K562 (cell line): ENCODE measurements around the gene CUEDC2. TPM values are rescaled to one million over a fixed set of nuclear protein-coding genes. Genes with fewer than 3 reads are reported as not detected.

ENCODE experiments used
- ARHGAP35 ChIP-seq: fragments of 450-650 bp; IDR thresholded peaks from 2 replicates; pipeline ENCODE4 v1.6.1; 2018; ENCODE audit not compliant: partially characterized antibody
- CBX8 ChIP-seq: fragments of 200-600 bp; sonication (generic); IDR thresholded peaks from 2 replicates; pipeline ENCODE4 v1.6.1; 2012; ENCODE audit warnings: borderline replicate concordance, mixed run types, low read depth, mild to moderate bottlenecking, moderate library complexity, mixed read lengths, low read length, control low read depth, inconsistent platforms; ENCODE audit not compliant: poor library complexity, severe bottlenecking; ENCODE audit errors: extremely low read depth
- GABPA ChIP-seq: fragments of 200-800 bp; sonication (Bioruptor generic); conservative IDR thresholded peaks from 2 replicates; pipeline ENCODE4 v1.6.1; 2016; ENCODE audit warnings: low read depth, missing genetic modification characterization, missing compliant biosample characterization
- GABPB1 ChIP-seq: sonication (generic); formaldehyde crosslinking; IDR thresholded peaks from 2 replicates; pipeline ENCODE4 v1.8.0; 2022; ENCODE audit warnings: mild to moderate bottlenecking, missing genetic modification reagents
- HDGF ChIP-seq: fragments of 450-650 bp; IDR thresholded peaks from 2 replicates; pipeline ENCODE4 v1.6.1; 2016
- NCOA4 ChIP-seq: fragments of 450-650 bp; IDR thresholded peaks from 2 replicates; pipeline ENCODE4 v1.6.1; 2018; ENCODE audit warnings: mild to moderate bottlenecking; ENCODE audit not compliant: partially characterized antibody
- SMC3 ChIP-seq: conservative IDR thresholded peaks from 2 replicates; pipeline ENCODE4 v1.6.1; 2011; ENCODE audit warnings: low read depth, low read length, improper control_type of control experiment; ENCODE audit not compliant: insufficient read depth
- TAF9B ChIP-seq: fragments of 450-650 bp; IDR thresholded peaks from 2 replicates; pipeline ENCODE4 v1.6.1; 2018; ENCODE audit warnings: mild to moderate bottlenecking; ENCODE audit not compliant: partially characterized antibody
- TBL1XR1 ChIP-seq, 2 experiments: IDR thresholded peaks; 2 replicates each; pipeline ENCODE4 v1.6.1; 2012; ENCODE audit warnings: improper control_type of control experiment in 2 of 2, low read length in 2 of 2, mild to moderate bottlenecking in 1 of 2
- U2AF1 ChIP-seq: fragments of 200-400 bp; formaldehyde crosslinking; optimal IDR thresholded peaks from 2 replicates; pipeline ENCODE3; 2017; ENCODE audit warnings: mild to moderate bottlenecking, low read depth, low read length, moderate library complexity
- USF2 ChIP-seq: sonication (generic); formaldehyde crosslinking; IDR thresholded peaks from 2 replicates; pipeline ENCODE4 v1.5.0; 2020; ENCODE audit warnings: missing genetic modification reagents
- ZBED1 ChIP-seq: IDR thresholded peaks from 2 replicates; pipeline ENCODE4 v1.6.1; 2014
- ZBTB17 ChIP-seq: fragments of 450-650 bp; formaldehyde crosslinking; IDR thresholded peaks from 2 replicates; pipeline ENCODE4 v1.4.0; 2020; ENCODE audit warnings: mild to moderate bottlenecking
- polyA plus RNA-seq, 8 experiments: library from polyadenylated mRNA; depleted of rRNA in 4 of 8; stranded (reverse) in 5 of 8; unstranded in 3 of 8; fragments of >200 nt; fragmentation: Nextera tagmentation in 2 of 8; fragmentation: Illumina TruSeq in 1 of 8; extraction: Ambion mirVana in 2 of 8; extraction: Trizol in 1 of 8; gene quantifications; 2 replicates each; pipeline versions ENCODE4 v1.2.1 to v1.2.3, GENCODE V29; 2011 to 2014; ENCODE audit warnings: inconsistent platforms in 1 of 8, missing spikeins in 1 of 8
- total RNA-seq, 7 experiments: library from RNA; depleted of rRNA in 6 of 7; stranded (reverse); fragments of >200 nt in 6 of 7; fragmentation: Illumina TruSeq in 2 of 7; extraction: Trizol in 2 of 7; gene quantifications; 2 replicates each; pipeline versions ENCODE4 v1.2.1 to v1.2.3, GENCODE V29; 2011 to 2021; ENCODE audit warnings: low replicate concordance in 1 of 7
- TF ChIP-seq, protein P1 (sequence below): fragments of 250-450 bp; sonication (Bioruptor Pico); IDR thresholded peaks from 2 replicates; pipeline ENCODE4 v1.5.0; 2022; ENCODE audit warnings: mild to moderate bottlenecking
- TF ChIP-seq, protein P2 (sequence below), 2 experiments: IDR thresholded peaks; 2 replicates each; pipeline ENCODE4 v1.6.1; 2011; ENCODE audit warnings: borderline replicate concordance in 1 of 2, control low read depth in 1 of 2, low read depth in 1 of 2, low read length in 1 of 2, mild to moderate bottlenecking in 1 of 2, mixed read lengths in 1 of 2, moderate library complexity in 1 of 2; ENCODE audit not compliant: insufficient read depth in 1 of 2, insufficient read length in 1 of 2, poor library complexity in 1 of 2, severe bottlenecking in 1 of 2; ENCODE audit errors: extremely low read depth in 1 of 2
- TF ChIP-seq, protein P3 (sequence below): sonication (generic); formaldehyde crosslinking; IDR thresholded peaks from 2 replicates; pipeline ENCODE4 v1.8.1; 2023; ENCODE audit warnings: mild to moderate bottlenecking, missing genetic modification reagents
- TF ChIP-seq, protein P4 (sequence below): fragments of 200-400 bp; formaldehyde crosslinking; IDR thresholded peaks from 2 replicates; pipeline ENCODE4 v1.6.1; 2017; ENCODE audit warnings: mild to moderate bottlenecking, low read depth, low read length, moderate library complexity

CUEDC2 gene
- total and polyA plus RNA-seq, 9 of the 15 experiments (the other 6 are each of a cell fraction or from before 2014, with no cell fraction given), result 8.5 to 48.9 (median 27.4) TPM

GRCh38 chr10:102419269-102420180 lies 12.8 kb downstream of the CUEDC2 start (continued):
- TF ChIP-seq SMC3, result no peak
- TF ChIP-seq ZBED1, result no peak
- no peak for TF ChIP-seq HDGF
- TF ChIP-seq GABPB1 (CRISPR knock-in tag), result 0 out of 2 replicates have a peak, but pooled peaks have one; percentile 10
- no peak for TF ChIP-seq CBX8
- TF ChIP-seq, protein P1, sequence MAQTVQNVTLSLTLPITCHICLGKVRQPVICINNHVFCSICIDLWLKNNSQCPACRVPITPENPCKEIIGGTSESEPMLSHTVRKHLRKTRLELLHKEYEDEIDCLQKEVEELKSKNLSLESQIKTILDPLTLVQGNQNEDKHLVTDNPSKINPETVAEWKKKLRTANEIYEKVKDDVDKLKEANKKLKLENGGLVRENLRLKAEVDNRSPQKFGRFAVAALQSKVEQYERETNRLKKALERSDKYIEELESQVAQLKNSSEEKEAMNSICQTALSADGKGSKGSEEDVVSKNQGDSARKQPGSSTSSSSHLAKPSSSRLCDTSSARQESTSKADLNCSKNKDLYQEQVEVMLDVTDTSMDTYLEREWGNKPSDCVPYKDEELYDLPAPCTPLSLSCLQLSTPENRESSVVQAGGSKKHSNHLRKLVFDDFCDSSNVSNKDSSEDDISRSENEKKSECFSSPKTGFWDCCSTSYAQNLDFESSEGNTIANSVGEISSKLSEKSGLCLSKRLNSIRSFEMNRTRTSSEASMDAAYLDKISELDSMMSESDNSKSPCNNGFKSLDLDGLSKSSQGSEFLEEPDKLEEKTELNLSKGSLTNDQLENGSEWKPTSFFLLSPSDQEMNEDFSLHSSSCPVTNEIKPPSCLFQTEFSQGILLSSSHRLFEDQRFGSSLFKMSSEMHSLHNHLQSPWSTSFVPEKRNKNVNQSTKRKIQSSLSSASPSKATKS, result no peak
- TF ChIP-seq GABPA (tag), result 0 out of 2 replicates have a peak, but pooled peaks have one; percentile 20
- TF ChIP-seq NCOA4, result no peak
- TF ChIP-seq, protein P2, sequence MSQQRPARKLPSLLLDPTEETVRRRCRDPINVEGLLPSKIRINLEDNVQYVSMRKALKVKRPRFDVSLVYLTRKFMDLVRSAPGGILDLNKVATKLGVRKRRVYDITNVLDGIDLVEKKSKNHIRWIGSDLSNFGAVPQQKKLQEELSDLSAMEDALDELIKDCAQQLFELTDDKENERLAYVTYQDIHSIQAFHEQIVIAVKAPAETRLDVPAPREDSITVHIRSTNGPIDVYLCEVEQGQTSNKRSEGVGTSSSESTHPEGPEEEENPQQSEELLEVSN (IDR thresholded peaks at IDR 0.05; ENCODE audit: borderline replicate concordance in 1 of 2, extremely low read depth in 1 of 2, insufficient read depth in 1 of 2, insufficient read length in 1 of 2, low read depth in 1 of 2, low read length in 1 of 2, poor library complexity in 1 of 2, severe bottlenecking in 1 of 2), result peak in 1 of 2 experiments; percentile 32
- TF ChIP-seq TBL1XR1 (IDR thresholded peaks at IDR 0.05; ENCODE audit: low read length in 2 of 2), result no peak
- TF ChIP-seq, protein P3, sequence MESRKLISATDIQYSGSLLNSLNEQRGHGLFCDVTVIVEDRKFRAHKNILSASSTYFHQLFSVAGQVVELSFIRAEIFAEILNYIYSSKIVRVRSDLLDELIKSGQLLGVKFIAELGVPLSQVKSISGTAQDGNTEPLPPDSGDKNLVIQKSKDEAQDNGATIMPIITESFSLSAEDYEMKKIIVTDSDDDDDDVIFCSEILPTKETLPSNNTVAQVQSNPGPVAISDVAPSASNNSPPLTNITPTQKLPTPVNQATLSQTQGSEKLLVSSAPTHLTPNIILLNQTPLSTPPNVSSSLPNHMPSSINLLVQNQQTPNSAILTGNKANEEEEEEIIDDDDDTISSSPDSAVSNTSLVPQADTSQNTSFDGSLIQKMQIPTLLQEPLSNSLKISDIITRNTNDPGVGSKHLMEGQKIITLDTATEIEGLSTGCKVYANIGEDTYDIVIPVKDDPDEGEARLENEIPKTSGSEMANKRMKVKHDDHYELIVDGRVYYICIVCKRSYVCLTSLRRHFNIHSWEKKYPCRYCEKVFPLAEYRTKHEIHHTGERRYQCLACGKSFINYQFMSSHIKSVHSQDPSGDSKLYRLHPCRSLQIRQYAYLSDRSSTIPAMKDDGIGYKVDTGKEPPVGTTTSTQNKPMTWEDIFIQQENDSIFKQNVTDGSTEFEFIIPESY (CRISPR knock-in tag), result 0 out of 2 replicates have a peak, but pooled peaks have one; percentile 23
- no peak for TF ChIP-seq TAF9B
- TF ChIP-seq ZBTB17 (CRISPR knock-in tag), result peak; percentile 17; the same call in 1 of the 2 replicates
- no peak for TF ChIP-seq U2AF1
- no peak for TF ChIP-seq ARHGAP35
- peak; percentile 24; the same call in 1 of the 2 replicates for TF ChIP-seq USF2 (CRISPR knock-in tag)
- TF ChIP-seq, protein P4, sequence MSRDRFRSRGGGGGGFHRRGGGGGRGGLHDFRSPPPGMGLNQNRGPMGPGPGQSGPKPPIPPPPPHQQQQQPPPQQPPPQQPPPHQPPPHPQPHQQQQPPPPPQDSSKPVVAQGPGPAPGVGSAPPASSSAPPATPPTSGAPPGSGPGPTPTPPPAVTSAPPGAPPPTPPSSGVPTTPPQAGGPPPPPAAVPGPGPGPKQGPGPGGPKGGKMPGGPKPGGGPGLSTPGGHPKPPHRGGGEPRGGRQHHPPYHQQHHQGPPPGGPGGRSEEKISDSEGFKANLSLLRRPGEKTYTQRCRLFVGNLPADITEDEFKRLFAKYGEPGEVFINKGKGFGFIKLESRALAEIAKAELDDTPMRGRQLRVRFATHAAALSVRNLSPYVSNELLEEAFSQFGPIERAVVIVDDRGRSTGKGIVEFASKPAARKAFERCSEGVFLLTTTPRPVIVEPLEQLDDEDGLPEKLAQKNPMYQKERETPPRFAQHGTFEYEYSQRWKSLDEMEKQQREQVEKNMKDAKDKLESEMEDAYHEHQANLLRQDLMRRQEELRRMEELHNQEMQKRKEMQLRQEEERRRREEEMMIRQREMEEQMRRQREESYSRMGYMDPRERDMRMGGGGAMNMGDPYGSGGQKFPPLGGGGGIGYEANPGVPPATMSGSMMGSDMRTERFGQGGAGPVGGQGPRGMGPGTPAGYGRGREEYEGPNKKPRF, result no peak
